GM11168 (cell line): ENCODE measurements around the gene OTULINL.

Experiments
- in situ Hi-C: fragments of 300-500 bp; cut with MboI; formaldehyde crosslinking; loops from one replicate; pipeline ENCODE4 v1.12.0; 2022; ENCODE audit warnings: low sequenced_read_pairs; ENCODE audit not compliant: unreplicated experiment

OTULINL gene

DNA sequence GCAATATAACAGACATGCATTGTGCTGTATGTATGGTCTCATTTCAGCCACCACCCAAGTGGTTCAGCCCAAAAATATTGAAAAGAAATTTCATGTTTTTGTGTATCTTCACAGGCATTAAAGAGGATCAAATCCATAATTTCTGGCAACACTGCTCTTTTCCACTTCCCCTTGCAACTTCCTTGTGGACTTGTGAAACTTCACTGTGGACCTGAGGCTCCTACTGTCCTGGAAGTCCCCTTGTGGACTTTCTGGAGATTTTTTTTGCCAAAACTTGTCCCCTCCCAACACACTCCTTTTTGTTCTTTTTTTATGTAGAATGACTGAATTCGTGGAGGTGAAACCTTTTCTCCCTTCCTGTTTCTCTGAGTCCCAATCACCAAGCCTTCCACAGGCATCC is 14.3 kb downstream of the OTULINL start:
- in situ Hi-C loops = no loop called here

DNA sequence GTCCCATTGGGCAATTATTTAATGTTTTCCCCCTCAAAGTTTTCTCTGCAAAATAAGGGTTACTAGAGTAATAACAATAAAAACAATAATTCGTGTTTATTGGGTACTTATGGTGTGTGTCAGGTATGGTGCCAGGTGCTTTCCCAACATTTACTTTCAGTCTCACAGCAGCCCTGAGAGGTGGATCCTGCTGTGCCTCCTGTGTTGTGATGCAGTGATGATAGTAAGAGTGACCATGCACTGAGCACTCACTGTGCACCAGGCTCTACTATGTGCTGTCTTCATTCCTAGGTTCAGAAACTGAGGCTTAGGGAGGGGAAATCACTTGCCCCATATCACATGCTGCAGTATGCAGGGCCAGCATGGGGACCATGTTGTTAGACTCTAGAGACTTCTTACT is 15.5 kb downstream of the OTULINL start:
- in situ Hi-C loops = no loop called here

DNA sequence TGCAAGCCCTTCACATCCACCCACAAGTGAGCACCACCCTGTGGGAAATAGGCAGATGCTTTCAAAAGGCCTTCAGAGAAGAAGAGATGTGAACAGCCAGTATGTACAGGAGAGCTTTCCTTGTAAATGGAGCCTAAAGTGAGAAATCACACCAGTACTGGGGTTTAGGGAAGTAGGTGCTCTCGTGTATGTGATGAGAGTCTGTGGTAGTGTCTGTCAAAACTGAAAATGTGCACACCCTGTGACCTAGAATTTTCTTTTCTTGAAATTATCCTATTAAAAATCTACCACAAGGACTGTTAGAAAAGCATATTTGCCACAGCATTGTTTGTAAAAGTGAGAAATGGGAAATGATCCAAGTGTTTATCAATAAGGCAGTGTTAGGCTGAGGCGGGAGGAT is 16.6 kb downstream of the OTULINL start:
- in situ Hi-C loops = no loop called here

DNA sequence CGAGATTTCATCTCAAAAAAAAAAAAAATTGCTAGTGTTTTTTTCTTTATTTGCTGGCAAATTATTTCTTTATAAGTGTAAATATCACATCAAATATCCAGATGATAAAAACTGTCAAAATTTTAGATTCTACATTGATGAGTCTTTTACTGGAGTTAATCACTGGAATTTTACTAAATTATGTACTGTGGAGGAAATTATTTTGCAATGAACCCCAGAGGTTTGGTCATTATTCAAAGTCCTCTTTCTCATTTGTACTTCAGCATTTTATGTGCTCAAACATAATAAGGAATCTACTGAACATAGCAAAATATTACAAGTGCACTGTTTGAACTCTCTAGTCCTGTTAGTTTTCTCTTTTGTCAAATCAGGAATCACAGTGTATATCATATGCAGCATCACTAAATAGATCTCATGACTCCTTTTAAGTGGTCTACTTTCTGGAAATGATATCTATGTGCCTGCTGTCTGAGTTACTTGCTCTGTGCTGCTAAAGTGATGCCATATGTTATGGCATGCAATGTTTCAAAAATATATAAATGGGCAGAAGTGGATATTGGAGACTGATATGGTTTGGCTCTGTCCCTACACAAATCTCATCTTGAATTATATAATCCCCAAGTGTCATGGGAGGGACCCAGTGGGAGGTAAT is 18.0 kb downstream of the OTULINL start:
- in situ Hi-C loops = no loop called here

DNA sequence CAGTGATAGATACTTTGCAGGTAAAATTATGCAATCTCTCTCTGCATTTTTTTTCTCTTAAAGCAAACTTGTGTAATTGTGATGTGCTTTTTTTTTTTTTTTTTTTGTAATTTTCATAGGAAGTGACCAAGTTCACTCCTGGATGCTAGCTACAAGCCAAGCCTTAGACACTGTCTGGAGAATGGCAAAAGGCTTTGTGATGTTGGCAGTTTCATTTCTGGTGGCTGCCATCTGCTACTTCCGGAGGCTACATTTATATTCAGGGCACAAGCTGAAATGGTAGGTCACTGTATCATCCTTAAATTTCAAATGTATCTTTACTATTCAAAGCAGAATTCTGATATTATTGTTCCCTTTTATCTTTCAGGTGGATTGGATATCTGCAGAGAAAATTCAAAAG is 19.3 kb downstream of the OTULINL start:
- in situ Hi-C loops = no loop called here

DNA sequence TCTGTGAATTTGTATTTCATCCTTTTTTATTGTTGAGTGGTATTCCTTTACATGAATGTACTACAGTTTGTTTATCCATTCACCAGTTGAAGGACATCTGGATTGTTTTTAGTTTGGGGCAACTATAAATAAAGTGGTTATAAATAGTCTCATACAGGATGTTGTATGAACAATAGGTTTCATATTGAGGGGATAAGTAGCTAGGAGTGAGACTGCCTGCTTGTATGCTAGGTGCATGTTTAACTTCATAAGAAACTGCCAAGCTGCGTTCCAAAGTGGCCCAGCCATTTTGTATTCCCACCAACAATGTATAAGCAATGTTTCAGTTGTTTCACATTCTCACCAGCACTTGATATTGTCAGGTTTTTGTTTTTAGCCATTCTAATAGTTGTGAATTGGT is 21.5 kb downstream of the OTULINL start:
- in situ Hi-C loops = no loop called here

DNA sequence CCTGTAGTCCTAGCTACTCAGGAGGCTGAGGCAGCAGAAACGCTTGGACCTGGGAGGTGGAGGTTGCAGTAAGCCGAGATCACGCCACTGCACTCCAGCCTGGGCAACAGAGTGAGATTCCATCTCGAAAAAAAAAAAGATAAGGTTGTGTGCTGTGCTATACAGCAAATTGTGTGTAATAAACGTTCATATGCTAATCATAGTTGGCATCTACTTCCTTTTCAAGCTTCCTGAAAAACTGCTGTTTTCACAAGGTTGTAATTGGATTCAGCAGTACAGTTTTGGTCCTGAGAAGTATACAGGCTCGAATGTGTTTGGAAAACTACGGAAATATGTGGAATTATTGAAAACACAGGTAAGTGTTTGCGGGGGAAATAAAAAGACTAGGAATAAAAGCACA is 25.5 kb downstream of the OTULINL start:
- in situ Hi-C loops = no loop called here

DNA sequence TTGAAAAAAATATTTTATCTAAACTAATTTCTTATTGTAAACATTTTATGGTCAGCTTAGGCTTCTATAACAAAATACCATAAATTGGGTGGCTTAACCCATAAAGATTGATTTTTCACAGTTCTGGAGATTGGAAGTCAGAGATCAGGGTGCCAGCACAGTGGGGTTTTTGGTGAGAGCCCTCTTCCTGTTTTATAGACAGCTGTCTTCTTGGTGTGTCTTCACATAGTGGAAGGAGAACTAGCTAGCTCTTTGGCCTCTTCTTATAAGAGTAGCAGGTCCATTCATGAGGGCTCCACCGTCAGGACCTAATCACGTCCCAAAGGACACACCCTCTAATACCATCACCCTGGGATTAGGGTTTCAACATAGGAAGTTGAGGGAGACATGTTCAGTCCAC is 26.6 kb downstream of the OTULINL start:
- in situ Hi-C loops = no loop called here

DNA sequence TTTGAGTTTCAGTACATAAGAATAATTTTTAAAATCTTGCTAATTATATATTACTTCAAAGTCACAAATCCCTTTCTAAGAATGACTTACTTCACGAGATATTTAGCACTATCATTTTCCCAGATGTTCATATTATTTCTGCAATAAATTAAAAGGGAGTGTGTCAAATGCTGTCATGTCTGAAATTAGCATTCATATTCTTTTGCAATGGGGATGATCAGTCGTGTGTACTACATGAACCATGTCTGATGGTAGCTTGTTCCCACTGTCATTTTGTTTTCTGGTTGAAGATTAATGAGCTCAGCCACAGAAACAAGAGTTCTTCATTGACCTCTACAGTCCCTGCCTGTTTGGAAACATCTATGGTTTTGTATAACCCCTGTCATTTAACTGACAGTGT is 30.1 kb downstream of the OTULINL start:
- in situ Hi-C loops = no loop called here

DNA sequence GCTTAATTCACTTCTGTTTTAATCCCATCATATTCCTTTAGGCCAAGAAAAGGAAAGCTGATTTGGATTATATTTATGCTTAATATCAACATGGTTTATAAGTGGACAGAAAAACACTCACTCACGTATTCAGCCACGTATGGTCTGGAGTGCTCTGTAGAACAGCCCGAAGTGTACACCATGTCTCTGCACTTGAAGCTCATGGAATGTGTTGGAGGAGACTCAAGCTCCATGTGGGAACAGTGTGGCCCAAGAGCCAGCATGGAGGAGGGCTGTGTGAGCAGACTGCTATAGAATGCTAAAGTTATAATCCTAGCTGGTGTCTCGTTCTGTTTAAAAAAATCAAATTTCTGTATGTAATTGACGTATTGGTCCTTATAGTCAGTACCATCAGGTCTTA is 32.9 kb downstream of the OTULINL start:
- in situ Hi-C loops = no loop called here

DNA sequence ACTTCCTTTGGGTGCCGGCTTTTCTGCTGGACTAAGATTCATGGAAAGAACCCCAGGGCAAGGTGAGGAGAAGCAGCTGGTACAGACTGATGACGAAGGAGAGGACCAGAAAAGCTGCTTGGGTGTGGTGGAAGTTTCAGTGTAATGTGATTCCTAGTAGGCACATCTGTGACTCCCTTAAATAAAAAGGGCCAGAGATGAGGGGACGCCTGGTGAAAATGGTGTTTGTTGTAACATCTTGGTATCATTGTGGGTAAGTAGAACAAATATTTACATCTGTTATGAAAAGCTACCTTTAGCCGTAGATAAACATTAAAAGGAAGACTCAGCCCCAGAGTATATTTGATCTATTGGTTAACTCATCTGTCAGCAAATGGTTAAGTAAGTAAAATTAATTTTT is 33.8 kb downstream of the OTULINL start:
- in situ Hi-C loops = no loop called here

DNA sequence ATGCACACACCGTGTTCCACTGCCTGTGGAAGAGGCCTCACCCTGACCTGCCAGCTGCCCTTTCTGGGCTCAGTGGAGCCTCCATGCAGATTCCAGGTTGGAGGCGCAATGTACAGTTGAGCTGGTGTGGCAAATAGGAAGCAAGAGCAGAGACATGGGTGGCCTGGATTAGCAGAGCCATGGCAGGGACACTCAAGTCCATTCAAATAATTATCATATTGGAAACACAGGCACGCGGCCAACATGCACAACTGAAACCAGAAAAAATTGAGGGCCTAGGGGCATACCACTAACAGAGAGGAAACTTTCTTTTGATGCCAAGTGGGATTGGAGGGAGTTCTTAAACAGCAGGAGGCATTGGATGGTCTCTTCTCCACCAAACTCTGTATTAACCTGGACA is 35.8 kb downstream of the OTULINL start:
- in situ Hi-C loops = no loop called here

DNA sequence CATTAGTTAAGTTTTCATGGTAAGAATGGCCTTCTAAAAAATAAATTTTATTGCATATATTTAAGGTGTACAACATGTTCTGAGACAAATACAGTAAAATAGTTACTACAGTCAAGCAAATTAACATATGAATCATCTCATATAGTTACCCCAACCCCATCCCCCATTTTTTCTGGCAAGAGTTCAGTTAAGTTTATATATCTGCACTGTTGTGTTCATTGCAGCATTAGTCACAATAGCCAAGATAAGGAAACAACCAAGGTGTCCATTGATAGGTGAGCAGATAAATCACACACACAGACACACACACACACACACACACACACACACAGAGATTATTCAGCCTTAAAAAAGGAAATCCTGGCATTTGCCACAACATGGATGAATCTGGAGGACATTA is 45.7 kb downstream of the OTULINL start:
- in situ Hi-C loops = loop anchor here (25.0 kb wide), 1 partner anchor 640 kb away; no protein-coding TSS in a partner anchor

DNA sequence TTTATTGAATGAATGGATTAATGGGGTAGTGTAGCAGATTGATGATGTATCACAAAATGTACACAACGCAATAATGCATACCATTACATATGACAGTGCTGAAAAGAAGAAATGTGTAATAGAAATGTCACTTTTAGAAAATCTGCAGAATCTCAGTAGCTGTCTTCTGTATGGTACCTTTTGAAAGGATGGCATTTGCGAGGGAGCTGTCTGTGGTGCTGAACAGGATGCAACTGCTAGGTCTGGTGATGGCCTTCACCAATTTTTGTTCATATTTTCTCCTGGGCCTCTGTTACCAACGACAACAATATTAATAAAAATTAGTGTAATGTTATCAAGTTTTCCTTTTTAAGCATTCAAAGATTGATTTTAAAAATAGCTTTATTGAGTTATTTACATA is 46.8 kb downstream of the OTULINL start:
- in situ Hi-C loops = loop anchor here (25.0 kb wide), 1 partner anchor 641 kb away; no protein-coding TSS in a partner anchor

DNA sequence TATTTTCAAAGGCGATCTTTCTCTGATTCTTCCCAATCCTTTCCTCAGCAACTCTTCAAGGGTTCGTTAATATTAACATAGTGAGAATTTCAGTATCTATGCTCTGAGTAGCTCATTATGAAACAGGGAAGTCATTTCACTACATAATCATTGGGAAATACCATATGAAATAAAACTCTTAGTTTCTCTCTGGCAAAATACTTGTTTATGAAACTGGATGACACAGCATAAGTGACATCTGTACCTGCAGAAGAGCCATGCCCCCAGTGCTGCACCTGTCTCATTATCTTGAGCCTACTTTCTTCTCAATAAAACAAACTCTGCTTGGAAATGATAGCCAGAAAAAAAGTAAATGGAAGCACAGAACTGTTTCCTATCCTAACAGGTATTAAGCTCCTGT is 49.1 kb downstream of the OTULINL start:
- in situ Hi-C loops = loop anchor here (25.0 kb wide), 1 partner anchor 643 kb away; no protein-coding TSS in a partner anchor

DNA sequence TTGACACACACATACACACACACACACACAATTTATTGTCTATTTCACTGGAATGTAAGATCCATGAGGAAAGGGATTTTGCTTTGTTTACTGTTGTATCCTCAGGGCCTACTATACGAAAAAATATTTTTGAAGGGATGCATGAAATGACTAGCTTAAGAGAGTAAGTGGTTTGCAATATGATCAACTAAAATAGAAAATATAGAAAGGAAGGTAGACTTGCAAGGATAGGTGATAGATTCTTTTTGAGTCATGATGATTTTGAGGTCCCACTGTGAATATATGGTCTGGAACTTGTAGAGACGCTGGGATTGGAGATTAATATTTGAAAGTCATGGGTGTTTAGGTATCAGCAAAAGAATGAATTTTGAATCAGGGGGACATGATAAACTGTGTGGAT is 54.1 kb downstream of the OTULINL start:
- in situ Hi-C loops = loop anchor here (25.0 kb wide), 1 partner anchor 648 kb away; no protein-coding TSS in a partner anchor

DNA sequence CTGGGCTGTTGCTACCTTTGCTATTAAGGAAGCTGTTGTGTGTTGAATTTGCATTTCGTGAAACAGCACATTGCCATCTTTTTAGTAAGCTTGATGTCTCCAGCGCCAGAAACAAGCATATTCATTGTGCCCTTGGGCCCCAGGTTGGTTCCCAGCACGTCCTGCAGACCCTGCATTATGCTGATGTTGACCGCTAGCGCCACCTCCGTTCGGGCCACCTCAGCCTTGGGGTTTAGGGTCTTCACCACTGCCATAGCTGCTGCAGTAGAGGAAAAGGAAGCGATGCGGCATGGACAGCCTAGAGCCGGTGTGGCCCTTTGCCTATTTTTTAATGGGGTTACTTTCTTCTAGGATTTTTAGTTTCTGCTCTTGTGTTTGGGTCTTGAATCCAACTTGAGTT is 59.2 kb downstream of the OTULINL start:
- in situ Hi-C loops = loop anchor here (10.0 to 25.0 kb wide), 2 partner anchors 246 to 653 kb away; no protein-coding TSS in a partner anchor

DNA sequence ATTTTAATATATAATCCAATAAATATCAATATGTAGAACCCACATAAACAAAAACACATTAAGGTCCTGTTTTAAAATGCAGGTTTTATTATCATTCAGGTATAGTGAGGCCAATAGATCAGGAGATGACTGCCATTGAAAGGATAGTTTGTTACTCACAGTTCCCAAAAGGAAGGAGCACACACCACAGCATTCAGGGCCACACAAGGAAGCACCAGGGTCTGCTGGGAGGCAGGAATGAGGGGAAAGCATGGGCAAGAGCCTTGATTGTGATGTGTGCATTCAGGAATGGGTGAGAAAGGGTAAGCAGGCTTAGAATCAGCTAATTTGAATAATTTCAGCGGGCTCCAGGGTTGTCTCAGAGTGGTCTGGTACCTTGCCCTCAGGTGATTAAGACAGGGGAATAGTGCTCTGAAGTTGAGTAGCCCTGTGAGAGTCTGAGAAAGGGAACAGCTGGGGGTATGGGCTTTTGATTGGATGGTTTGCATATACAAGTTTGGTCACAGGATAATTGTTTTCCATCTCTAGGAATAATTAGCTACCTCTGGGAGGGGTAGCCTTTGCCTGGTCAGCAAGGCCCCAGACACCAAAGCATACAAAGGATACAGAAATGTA is 63.1 kb downstream of the OTULINL start:
- in situ Hi-C loops = loop anchor here (10.0 to 25.0 kb wide), 2 partner anchors 250 to 657 kb away; no protein-coding TSS in a partner anchor

DNA sequence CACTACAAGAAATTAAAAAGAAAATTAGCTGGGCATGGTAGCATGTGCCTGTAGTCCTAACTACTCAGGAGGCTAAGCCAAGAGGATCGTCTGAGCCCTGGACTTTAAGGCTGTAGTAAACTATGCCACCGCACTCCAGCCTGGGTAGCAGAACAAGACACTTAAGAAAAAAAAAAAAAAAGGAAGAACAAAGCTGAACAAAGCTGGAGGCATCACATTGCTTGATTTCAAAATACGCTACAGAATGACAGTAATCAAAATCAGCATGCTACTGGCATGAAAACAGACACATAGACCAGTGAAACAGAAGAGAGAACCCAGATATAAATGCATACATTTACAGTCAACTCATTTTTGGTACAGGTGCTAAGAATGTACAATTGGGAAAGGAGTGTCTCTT is 68.5 kb downstream of the OTULINL start:
- in situ Hi-C loops = no loop called here

DNA sequence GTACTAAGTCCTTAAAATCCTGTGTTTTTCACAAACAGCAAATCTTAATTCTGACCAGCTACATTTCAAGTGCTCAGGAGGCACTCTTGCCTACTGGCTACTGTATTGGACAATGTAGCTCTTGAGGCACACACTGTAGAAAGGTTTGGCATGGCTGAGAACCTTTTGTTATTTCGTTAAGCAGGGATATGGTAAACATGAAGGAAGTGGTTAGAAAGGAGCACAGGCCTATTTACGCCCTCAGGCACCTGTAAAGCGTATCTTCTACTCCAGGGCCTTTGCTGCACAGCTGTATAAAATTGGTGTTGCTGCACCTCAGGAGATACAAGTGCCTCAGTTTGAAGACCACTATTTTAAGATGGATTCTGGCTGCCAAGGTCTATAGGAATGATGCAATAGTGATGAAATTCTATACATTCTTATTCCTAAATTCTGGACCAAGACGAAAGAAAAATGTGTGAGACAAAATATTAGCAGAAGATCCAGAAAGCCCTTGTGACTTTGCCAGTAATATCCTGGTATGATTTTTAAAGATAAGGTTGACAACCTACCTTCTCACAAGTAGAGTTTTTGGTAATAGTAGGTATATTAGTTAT is 73.7 kb downstream of the OTULINL start:
- in situ Hi-C loops = no loop called here

DNA sequence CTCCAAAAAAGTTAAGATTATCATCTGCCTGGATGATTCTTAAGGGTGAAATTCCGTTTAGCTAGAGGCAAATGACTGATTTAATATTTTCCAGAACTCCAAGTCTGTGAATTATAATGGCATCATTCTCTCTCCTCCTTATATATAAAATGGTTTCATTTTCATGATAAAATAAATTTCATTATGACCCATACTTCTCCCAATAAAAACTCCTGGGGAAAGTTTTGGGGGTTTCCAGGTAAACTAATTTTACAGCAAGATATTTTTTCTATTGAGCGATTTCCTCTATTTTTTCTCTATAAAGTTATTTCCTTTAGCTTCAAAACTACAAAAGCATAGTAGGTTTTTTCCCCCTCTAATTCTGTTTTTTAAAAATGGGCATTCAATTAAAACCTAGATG is 75.3 kb downstream of the OTULINL start:
- in situ Hi-C loops = no loop called here
